PFSK-1 (cell line): ENCODE measurements around the gene TMEM132A.

ENCODE experiments used
- FOXP2 ChIP-seq: optimal IDR thresholded peaks from 2 replicates; pipeline ENCODE3; 2011; ENCODE audit warnings: borderline replicate concordance, control low read depth, inconsistent platforms; ENCODE audit not compliant: insufficient read depth; ENCODE audit errors: extremely low read length, extremely low read depth
- POLR2AphosphoS5 ChIP-seq: IDR thresholded peaks from 2 replicates; pipeline ENCODE4 v1.6.1; 2012; ENCODE audit warnings: low read depth, mild to moderate bottlenecking, control low read depth, low read length, moderate library complexity
- SIN3A ChIP-seq: IDR thresholded peaks from 2 replicates; pipeline ENCODE4 v1.6.1; 2012; ENCODE audit warnings: mild to moderate bottlenecking, low read length, moderate library complexity, borderline replicate concordance; ENCODE audit not compliant: insufficient read depth
- TAF1 ChIP-seq: IDR thresholded peaks from 2 replicates; pipeline ENCODE4 v1.6.1; 2012; ENCODE audit warnings: low read length, control low read depth, borderline replicate concordance; ENCODE audit not compliant: insufficient read depth
- TF ChIP-seq, protein P1 (sequence below), 2 experiments: IDR thresholded peaks; 2 replicates each; pipeline versions ENCODE4 v1.6.1 to v1.8.0; 2011 to 2012; ENCODE audit warnings: low read depth in 2 of 2, low read length in 2 of 2, control low read depth in 1 of 2, inconsistent platforms in 1 of 2, mild to moderate bottlenecking in 1 of 2, moderate library complexity in 1 of 2; ENCODE audit not compliant: insufficient read depth in 1 of 2

TMEM132A gene

DNA sequence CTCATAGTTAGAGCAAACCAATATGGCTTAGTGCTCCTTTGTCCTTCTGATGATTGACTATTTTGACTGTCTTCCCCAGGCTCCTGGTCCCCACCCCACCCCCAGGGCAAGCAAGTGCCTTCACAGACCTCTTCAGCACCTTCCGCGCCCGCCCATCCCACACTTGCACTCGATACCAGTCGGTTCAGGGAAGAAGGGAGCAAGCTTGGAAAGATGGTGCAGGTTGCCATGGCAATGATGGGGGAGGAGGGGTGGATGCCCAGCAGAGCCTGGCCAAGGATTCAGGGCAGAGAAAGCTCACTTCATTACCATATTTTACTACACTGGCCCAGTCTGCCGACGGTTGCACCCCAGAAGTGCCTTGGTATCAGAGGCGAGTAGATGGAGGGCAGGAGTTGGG lies 2.2 kb downstream of the TMEM132A start:
- no peak for TF ChIP-seq FOXP2
- no peak for TF ChIP-seq SIN3A
- TF ChIP-seq TAF1, result no peak
- no peak for TF ChIP-seq POLR2AphosphoS5
- TF ChIP-seq, protein P1, sequence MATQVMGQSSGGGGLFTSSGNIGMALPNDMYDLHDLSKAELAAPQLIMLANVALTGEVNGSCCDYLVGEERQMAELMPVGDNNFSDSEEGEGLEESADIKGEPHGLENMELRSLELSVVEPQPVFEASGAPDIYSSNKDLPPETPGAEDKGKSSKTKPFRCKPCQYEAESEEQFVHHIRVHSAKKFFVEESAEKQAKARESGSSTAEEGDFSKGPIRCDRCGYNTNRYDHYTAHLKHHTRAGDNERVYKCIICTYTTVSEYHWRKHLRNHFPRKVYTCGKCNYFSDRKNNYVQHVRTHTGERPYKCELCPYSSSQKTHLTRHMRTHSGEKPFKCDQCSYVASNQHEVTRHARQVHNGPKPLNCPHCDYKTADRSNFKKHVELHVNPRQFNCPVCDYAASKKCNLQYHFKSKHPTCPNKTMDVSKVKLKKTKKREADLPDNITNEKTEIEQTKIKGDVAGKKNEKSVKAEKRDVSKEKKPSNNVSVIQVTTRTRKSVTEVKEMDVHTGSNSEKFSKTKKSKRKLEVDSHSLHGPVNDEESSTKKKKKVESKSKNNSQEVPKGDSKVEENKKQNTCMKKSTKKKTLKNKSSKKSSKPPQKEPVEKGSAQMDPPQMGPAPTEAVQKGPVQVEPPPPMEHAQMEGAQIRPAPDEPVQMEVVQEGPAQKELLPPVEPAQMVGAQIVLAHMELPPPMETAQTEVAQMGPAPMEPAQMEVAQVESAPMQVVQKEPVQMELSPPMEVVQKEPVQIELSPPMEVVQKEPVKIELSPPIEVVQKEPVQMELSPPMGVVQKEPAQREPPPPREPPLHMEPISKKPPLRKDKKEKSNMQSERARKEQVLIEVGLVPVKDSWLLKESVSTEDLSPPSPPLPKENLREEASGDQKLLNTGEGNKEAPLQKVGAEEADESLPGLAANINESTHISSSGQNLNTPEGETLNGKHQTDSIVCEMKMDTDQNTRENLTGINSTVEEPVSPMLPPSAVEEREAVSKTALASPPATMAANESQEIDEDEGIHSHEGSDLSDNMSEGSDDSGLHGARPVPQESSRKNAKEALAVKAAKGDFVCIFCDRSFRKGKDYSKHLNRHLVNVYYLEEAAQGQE (IDR thresholded peaks at IDR 0.05; ENCODE audit: insufficient read depth in 1 of 2, low read depth in 2 of 2, low read length in 2 of 2), result no peak

DNA sequence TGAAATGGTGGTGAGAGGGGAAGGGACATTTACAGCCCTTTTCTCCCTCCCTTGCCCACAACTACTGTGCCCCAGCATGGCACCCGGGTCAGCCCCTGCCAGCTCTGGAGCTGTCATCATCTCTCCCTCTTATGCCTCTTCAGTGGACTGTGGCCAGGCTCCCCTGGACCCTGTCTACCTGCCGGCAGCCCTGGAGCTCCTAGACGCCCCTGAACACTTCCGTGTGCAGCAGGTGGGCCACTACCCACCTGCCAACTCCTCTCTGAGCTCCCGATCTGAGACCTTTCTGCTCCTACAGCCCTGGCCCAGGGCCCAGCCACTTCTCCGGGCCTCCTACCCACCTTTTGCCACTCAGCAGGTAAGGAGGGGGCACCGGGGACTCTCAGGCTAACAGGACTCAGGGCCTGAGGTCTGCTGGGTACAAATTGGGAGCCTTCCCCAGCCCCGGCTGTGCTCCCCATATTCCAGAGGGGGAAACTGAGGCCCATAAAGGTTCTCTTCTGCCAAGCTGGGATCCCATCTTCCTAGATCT lies 2.9 kb downstream of the TMEM132A start:
- TF ChIP-seq FOXP2 (no peak), SIN3A (no peak), POLR2AphosphoS5 (no peak), TAF1 (no peak)
- TF ChIP-seq, protein P1 (IDR thresholded peaks at IDR 0.05; ENCODE audit: insufficient read depth in 1 of 2, low read depth in 2 of 2, low read length in 2 of 2), result no peak

DNA sequence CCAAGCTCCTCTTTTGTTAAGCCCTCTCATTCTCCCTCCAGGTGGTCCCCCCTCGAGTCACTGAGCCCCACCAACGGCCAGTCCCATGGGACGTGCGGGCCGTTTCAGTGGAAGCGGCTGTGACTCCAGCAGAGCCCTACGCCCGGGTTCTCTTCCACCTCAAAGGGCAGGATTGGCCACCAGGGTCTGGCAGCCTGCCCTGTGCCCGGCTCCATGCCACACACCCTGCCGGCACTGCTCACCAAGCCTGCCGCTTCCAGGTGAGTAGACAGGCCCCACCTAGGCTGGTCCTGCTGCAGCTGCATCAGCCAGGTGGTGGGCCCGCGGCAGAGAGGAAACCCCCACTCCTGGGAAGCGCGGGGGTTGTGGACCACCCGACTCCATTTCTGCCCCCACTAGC lies 3.3 kb downstream of the TMEM132A start:
- TF ChIP-seq SIN3A (no peak), FOXP2 (no peak), POLR2AphosphoS5 (no peak), TAF1 (no peak)
- TF ChIP-seq, protein P1 (IDR thresholded peaks at IDR 0.05; ENCODE audit: insufficient read depth in 1 of 2, low read depth in 2 of 2, low read length in 2 of 2), result no peak

DNA sequence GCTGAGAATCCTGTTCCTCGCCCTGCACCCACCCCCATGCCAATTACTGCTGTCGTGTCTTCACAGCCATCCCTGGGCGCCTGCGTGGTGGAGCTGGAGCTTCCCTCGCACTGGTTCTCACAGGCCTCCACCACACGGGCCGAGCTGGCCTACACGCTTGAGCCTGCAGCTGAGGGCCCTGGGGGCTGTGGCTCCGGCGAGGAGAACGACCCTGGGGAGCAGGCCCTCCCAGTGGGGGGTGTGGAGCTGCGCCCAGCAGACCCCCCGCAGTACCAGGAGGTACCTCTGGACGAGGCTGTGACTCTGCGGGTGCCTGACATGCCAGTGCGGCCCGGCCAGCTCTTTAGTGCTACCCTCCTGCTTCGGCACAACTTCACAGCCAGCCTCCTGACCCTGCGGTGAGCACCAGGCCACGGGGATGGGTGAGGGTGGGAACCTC lies 4.3 kb downstream of the TMEM132A start:
- TF ChIP-seq SIN3A (no peak), POLR2AphosphoS5 (no peak), TAF1 (no peak), FOXP2 (no peak)
- TF ChIP-seq, protein P1 (IDR thresholded peaks at IDR 0.05; ENCODE audit: insufficient read depth in 1 of 2, low read depth in 2 of 2, low read length in 2 of 2), result no peak

DNA sequence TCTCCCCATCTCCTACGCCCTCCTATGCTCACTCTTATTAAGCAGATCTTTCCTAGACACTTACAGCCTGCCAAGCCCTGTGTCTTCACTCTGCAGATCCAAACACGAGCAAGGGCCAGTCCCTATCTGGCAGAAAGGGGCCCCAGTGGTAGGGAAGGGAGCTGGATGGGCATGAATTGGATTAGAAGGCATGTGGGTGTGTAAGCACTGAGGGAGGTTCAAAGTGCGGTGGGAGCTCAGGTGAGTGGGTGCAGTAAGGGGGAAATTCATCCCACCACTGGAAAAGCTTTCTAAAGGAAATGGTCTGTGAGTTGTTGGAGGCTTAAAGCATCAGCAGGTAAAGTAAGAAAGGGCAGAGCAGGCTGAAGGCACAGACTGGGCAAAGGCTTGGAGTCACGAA lies 5.5 kb downstream of the TMEM132A start:
- TF ChIP-seq TAF1, result no peak
- TF ChIP-seq, protein P1 (IDR thresholded peaks at IDR 0.05; ENCODE audit: insufficient read depth in 1 of 2, low read depth in 2 of 2, low read length in 2 of 2), result no peak
- TF ChIP-seq SIN3A, result no peak
- TF ChIP-seq FOXP2, result no peak
- TF ChIP-seq POLR2AphosphoS5, result no peak
